ENCODE results near the gene TAF11. TPM values are rescaled to one million over a fixed set of nuclear protein-coding genes. Genes with fewer than 3 reads are reported as not detected.
"Not testable (repeated sequence)": the region's sequence is repeated elsewhere in the genome, so short reads cannot be mapped to it uniquely, and the experiment has no call there.

Gene TAF11
- total RNA-seq, 1 donor from 2014 or later, result 28.0 TPM

- Mint-ChIP-seq H3K27me3 (no peaks in the 10 kb centered on the region), H3K9me3 (no peaks in the 10 kb centered on the region), H3K4me3 (no peak overlapping the region), H3K27ac (no peak overlapping the region), H3K4me1 (no peaks in the 10 kb centered on the region), H3K36me3 (ENCODE audit: low read depth) (no peaks in the 10 kb centered on the region)
- TF ChIP-seq CTCF (IDR thresholded peaks at IDR 0.05), result no peak
- DNase-seq (no peak), ATAC-seq (ENCODE audit: low read depth) (no peak)
- POLR2A ChIA-PET, result interaction anchor here (0.6 to 1.3 kb wide), 2 partner anchors 17 to 231 kb away, joined by 5 to 10 read pairs; partner anchors contain the start of gene TAF11
- CTCF ChIA-PET, result no interaction called here
- intact Hi-C loops (cut with micrococcal nuclease), result no loop called here
These were observed 17.3 kb upstream of the TAF11 start for GRCh38 chr6:34904990-34905613.

GRCh38 chr6:34901930-34902329 lies 14.1 kb upstream of the TAF11 start:
- no peaks in the 10 kb centered on the region for H3K9me3 Mint-ChIP-seq
- H3K4me1 Mint-ChIP-seq, result no peaks in the 10 kb centered on the region
- no peak for DNase-seq
- H3K4me3 Mint-ChIP-seq, result no peak overlapping the region
- no peak for TF ChIP-seq CTCF (IDR thresholded peaks at IDR 0.05)
- no peaks in the 10 kb centered on the region for H3K36me3 Mint-ChIP-seq (ENCODE audit: low read depth)
- ChIA-PET CTCF (no interaction called here), POLR2A (no interaction called here)
- H3K27ac Mint-ChIP-seq, result no peak overlapping the region
- no peak for ATAC-seq (ENCODE audit: low read depth)
- intact Hi-C loops (cut with micrococcal nuclease), result no loop called here
- no peaks in the 10 kb centered on the region for H3K27me3 Mint-ChIP-seq

DNA sequence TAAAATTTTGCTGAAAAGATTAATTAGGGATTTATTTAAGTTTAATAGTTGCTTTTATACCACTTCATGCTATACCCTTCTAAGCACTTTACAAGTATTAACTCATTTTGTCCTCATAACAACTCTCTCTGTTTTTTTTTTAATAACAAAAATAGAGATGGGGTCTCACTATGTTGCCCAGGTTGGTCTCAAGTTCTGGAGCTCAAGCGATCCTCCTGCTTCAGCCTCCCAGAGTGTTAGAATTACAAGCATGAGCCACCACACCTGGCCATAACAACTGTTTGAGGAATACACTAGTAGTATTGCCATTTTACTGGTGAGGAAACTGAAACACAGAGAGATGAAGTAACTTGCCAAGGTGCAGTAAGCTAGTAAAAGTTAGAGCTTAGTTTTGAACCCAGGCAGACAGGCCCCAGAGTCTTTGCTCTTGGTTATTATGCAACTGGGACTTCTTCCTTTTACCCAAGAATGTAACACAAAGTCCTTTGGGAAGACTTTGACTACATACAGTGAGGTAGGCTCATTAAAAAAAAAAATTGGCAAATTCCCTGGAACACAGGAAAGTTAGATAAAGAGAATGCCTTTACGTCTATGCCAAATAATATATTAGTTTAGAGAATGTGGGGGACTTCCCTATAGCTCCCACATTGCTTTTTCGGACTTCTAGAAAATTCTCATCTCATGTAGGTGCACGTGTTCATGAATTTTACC lies 12.6 kb upstream of the TAF11 start:
- intact Hi-C loops (cut with micrococcal nuclease), result no loop called here

GRCh38 chr6:34899748-34900147 lies 11.9 kb upstream of the TAF11 start:
- DNase-seq; ATAC-seq (ENCODE audit: low read depth); CTCF ChIA-PET; intact Hi-C loops (cut with micrococcal nuclease); H3K36me3 Mint-ChIP-seq (ENCODE audit: low read depth); H3K27ac Mint-ChIP-seq; H3K9me3 Mint-ChIP-seq; H3K27me3 Mint-ChIP-seq; H3K4me1 Mint-ChIP-seq; H3K4me3 Mint-ChIP-seq; POLR2A ChIA-PET: not testable (repeated sequence)

More for the DNA sequence above, 12.6 kb upstream of the TAF11 start:
- TF ChIP-seq CTCF (IDR thresholded peaks at IDR 0.05), result no peak
- DNase-seq, result no peak
- no peak overlapping the region for H3K4me3 Mint-ChIP-seq
- no peak overlapping the region for H3K27ac Mint-ChIP-seq
- H3K27me3 Mint-ChIP-seq, result no peaks in the 10 kb centered on the region
- H3K4me1 Mint-ChIP-seq, result no peaks in the 10 kb centered on the region
- POLR2A ChIA-PET, result no interaction called here
- no peaks in the 10 kb centered on the region for H3K9me3 Mint-ChIP-seq
- CTCF ChIA-PET, result no interaction called here
- no peaks in the 10 kb centered on the region for H3K36me3 Mint-ChIP-seq (ENCODE audit: low read depth)
- no peak for ATAC-seq (ENCODE audit: low read depth)

GRCh38 chr6:34897716-34898115 lies 9.9 kb upstream of the TAF11 start:
- no peaks in the 10 kb centered on the region for H3K27me3 Mint-ChIP-seq
- ChIA-PET POLR2A (no interaction called here), CTCF (no interaction called here)
- intact Hi-C loops (cut with micrococcal nuclease), result no loop called here
- no peak overlapping the region for H3K27ac Mint-ChIP-seq
- H3K4me3 Mint-ChIP-seq, result no peak overlapping the region
- ATAC-seq (ENCODE audit: low read depth) (no peak), DNase-seq (no peak)
- H3K36me3 Mint-ChIP-seq (ENCODE audit: low read depth), result no peaks in the 10 kb centered on the region
- no peaks in the 10 kb centered on the region for H3K9me3 Mint-ChIP-seq
- no peak for TF ChIP-seq CTCF (IDR thresholded peaks at IDR 0.05)
- H3K4me1 Mint-ChIP-seq, result peaks cover 5% of the 10 kb centered on the region
